CD4-positive, alpha-beta T cell treated with Interferon gamma for 1 hour (primary cell): ENCODE measurements around the gene PLXNA2.

Source experiments
- DNase-seq: peaks from one replicate; pipeline ENCODE4 v3.0.0-alpha.2; 2020

The PLXNA2 gene

DNA sequence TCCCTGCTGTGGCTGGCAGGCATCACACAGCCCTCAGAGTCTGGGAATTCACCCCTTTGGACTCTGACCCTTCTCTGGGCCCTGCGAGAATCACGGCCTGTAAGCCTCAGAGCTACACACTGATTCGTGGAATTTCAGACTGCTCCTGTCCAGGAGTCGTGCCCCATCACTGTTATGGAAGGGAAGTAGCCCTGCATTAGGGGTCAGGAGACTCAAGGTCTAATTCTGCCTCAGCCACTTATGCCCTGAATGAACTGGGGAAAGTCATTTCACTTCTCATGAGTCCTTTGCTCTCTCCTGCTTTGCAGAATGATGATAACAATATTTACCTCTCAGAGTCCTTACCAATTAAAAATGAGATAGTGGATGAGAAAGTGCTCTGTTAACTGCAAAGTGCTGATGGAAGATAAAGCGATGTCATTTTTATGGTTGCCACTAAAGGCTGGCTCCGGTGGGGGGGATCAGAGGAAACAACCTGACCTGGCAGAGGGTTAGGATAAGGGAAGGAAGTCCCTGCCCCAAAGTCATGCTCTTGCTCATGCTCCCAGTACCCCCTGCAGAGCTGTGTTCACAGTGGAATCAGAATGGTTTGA lies 184.7 kb downstream of the PLXNA2 start:
- DNase-seq: no peak

DNA sequence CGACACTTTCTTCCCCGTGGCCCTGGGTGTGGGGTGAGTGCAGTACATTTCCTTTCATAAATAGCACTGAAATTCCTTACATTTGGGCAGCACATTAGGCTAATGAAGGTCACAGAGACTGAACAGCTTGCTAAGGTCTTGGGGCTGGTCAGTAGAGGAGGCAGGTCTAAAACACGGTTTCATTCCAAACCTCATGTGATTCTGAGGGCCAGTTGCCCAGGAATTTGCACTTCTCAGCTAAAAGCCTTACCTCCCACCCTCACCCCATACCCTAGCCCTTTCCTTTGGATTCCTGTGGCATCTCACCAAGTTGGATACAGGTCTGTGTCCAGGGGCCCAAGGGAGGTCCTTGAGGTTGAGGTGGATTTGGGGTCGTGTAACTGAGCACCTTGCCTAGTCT lies 185.4 kb downstream of the PLXNA2 start:
- DNase-seq: no peak

DNA sequence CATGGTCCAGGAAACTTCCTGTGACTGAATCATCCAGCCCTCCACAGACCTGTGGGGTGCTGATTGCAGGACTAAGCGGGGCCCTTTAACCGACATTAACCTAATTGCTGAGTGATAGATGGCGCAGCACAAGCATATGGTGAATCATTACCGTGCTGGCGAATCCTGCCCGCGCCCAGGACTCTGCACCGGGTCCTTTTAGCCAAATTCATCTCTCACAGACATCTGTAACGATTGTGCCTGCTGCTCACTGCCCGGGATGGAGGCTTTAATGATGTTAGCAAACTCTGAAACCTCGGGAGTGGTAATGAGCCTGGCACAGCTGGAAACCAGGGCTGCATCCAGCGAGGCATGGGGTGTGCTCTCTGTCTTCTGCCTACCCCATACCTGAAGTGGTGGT lies 185.9 kb downstream of the PLXNA2 start:
- DNase-seq: no peak

DNA sequence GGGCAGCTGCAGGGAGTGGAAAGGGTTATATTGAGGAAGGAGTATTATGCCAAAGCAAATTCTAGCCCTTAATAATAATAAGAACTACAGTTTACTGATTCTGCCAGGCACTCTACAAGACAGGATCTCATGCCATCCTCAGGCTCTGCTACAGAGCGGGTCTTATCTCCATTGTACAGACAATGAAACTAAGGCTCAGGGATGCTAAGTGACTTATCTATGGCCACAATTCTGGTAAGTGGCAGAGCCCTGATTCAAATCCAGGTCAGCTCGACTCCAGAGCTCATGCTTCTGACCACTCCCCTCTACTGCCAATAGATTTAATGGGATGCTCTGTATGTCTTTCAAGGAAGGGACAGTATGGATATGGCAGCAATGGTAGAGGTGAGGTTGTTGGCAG lies 187.1 kb downstream of the PLXNA2 start:
- DNase-seq: no peak

DNA sequence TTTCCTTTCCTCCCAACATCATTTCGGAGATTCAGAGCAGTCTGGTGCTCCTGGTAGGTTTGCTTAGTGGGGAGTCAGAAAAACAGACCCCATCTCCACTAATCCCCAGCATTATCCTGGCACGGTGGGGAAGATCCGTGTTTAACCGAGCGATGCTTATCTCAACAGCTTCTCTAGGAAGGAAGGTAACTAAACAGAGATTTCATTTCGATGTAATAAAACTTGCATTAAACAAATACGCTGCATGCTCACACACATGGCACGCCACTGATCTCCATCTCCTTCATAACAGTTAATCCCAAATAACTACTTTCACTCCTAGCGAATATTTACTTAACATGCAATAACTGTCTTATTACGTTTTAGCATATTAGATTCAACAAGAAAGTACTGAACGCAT lies 188.6 kb downstream of the PLXNA2 start:
- DNase-seq: no peak

DNA sequence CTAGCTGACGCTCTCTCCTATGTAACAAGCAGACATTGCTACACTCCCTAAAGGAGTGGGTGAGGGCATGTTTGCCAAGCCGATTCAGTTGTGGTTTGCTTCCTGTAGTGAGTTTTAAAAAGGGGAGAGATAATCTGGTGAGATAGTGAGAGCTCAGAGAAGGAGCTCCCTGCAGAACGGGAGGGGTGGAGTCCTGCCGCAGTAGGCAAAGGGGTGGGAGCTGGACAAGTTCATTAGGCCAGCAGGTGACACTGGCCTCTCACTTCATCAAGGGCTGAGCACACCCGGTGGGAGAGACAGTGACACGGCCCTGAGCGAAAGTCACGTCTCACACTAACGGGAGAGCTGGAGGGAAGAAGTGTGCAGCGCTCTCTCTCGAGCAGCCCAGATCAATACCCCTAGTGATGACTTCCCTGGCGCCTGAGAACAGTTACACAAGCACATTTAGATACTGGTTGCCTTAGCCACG lies 189.2 kb downstream of the PLXNA2 start:
- DNase-seq: no peak

DNA sequence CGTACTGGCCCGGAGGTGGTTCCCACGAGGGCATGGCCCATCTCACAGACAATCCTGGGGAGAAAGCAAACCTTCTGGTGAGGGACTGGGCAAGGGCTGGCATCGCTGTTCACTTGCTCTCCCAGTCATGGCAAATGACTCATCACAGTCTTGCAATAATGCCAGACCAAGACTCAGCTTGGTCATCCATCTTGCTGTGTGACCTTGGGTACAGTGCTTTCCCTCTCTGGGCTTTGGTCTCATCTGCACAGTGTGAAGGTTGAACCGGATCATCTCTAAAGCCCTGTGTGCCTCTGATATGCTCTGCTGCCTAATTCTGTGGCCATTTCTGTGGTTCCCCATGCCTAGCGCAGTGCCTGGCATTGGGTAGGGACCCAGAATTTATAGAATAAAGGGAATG lies 189.7 kb downstream of the PLXNA2 start:
- DNase-seq: no peak

DNA sequence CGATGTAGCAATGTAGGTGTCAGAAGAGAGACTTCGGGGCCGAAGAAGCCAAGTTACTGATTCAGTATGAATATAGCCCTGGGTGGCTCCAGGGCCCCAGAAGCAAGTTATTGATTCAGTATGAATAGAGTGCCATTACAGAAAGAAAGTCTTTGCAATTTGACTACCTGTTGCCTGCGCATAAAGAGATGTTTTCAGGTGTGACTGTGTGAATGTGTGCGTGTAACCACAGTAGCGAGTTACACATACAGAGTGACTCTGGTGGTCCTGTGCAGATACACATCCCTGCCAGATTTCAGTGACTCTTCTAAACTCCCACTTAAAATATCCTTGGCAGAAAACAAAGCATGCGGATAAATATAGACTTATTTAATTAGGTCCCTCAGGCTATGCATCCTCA lies 190.5 kb downstream of the PLXNA2 start:
- DNase-seq: no peak

DNA sequence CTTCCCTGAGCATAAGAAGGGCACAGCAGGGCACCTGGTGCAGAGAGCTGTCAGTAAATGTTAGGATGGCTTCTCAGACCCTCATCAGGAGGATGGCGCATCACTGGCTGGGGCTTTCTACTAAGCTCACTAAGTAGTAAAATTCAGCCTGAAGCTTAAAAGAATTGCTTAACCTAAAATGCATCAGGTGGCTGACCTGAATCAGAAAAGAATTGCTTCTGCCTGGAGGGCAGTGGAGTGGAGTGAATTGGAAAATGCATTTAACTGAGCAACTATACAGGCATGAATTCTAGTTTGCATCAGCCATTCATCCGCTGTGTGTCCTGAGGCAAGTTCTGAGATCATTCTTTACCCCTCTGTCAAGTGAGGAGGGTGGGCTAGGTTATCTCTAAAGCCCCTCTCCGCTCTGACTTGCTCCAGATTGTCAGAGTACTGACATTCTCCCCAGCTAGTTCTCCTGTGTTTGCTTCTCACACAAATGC lies 191.2 kb downstream of the PLXNA2 start:
- no peak for DNase-seq

DNA sequence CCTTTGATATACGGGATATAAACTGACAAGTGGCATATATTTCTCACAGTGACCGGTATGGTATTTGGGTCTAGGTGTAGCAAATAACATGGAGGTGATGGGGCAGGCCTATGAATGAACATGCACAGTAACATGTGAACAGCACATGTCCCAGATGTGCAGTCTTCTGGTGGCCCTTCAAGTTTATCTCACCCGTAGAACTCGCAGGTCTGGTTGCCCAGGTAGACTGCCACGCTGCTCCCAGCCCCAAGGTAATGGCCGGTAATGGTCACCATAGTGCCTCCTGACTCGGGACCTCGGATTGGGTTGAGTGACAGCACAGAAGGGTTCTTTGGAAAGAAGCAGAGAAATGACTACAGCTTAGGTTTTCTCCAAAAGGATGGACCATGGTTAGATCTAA lies 192.0 kb downstream of the PLXNA2 start:
- DNase-seq: no peak

DNA sequence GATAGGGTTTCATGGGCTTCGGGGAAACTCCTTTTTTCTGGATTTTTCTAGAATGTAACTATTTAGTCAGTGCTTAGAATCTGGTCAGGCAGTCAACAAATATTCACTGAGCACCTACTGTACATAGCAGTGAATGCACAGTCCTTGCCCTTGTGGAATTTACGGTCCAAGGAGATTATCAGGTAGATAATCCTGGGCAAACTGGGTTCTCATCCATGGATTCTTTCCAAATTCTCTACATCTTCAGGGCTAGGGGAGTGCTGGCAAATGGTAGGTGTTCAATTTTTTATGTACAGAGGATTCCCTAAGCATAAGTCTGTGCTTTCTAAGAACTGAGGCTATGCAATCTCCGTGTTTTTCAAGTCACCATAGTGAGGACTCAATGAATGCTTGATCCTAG lies 192.5 kb downstream of the PLXNA2 start:
- DNase-seq: no peak

DNA sequence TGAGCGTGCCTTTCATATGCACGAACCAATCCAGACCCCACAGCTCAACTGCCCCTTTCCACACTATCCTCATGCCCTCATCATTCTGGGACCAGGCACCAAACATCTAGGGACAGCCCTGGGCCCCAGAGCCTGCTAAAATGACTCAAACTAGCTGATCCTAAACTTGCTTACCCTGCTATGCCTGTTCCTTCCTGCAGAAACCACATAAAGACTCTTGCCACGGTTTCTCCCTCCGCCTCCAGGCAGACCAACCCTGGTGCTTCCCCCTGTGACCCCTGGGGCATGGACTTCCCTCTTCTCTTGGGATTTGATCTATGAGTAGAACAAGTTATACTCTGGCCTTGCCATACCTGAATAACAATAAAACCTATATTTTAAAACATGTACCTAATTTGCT lies 195.3 kb downstream of the PLXNA2 start:
- DNase-seq: no peak

DNA sequence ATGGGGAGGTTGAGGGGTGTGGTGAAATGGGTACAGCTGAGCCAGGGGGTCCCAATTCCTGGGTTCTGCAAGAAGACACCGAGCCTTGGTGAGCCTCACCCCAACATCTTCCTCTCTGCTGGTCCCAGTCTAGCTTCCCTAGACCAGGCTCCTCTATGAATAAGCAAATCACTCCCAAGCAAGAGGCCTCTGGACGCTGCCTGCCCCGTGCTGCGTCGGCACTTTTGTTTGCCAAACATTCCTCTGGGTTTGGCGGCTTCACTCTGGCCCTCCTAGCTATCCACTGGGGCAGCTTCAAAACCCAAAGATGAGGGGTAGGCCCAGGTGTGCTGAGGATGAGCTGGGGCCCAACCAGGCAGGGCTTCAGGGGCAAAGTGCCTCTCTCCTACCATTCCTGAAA lies 196.2 kb downstream of the PLXNA2 start:
- no peak for DNase-seq

DNA sequence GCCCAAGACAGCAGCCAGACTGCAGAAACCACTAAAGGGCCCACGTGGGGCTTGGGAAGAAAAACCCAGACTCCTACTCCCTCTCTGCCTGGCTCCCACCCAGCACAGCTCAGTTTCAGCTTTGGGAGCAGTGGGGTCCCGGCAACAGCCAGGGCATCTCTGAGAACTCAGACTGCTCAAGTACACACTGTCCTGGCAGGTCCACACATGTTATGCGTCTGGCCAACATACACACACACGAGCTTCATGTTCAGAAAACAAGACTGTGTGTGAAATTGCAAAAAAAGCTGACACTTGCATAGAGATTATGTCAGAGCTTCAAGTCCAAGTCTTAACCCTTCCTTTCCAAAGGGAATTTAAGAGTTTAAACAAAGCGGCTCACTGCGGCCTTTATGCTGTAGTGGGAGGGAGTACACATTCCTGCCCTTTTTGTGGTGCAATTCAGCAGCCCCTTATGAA lies 196.7 kb downstream of the PLXNA2 start:
- DNase-seq: no peak

DNA sequence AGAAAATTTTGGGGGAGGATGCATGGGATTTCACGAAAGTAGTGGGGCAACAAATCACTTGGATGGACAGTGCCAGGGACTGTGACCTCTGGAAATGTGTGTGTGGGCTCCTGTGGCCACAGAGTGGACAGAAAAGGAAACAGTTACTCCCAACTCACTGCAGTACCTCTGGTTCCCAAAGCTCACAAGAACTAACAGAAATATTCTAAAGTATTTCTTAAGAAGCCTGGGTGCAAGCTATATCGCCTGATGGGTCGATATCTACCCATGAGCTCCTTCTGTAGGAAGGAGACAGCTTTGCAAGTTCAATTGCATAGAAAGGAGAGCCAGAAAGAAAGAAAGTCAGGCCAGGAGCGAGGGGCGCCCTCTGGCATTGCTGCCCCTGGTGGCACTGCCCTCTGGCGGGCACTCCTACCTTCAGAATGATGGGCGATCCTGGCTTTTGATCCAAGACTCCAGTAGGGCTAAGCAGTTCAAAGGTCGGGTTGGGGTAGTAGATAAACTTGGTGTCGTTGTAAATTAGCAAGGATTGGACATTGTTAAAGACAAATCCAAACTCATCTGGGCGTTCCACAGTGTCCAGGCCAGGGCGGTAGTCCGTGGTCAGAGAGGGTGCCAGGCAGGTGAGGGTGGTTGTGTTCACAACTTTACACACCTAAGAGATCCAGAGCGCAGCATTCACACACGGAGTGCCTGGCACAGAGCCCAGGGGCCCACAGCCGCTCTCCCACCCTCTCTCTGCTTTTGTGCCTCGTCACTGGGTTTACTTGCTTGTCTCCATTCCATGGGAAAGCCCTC lies 198.5 kb downstream of the PLXNA2 start:
- no peak for DNase-seq

DNA sequence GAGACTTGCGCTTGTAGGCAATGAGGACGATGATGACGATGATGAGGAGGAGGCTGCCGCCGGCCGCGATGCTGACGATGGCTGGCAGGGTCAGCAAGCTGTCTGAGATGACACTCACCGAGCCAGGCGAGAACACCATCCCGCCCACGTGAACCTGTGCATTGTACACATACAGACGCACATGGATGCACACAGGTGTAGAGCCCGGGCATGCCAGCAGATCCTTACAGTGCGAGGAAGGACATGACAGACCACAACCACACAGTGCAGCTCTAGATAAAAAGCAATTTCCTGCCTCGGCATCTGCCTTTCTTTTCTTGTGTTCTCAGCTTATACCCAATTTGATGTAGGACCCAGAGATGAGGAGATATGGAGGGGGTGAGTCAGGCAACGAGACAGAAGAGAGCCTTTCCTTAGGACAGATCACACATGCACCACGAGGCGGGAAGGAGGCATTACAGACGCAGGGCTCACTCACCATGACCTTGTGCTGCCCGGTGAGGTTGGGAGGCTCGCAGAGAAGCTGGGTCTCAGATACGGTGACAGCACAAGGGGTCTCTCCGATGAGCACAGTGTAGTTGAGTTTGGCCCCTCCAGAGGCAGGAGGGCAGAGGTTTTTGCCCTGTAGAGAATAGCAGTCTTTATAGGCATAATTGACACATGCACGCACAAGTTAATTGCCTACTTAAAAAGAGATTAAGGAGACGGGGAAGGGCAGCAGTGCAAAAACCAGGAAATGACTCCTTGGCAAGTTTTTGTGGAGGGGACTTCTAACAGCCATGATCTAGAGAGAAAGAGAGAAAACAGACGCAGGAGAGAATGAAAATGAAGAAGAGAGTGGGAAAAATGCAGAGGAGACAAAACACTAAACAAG lies 199.4 kb downstream of the PLXNA2 start:
- DNase-seq: no peak

DNA sequence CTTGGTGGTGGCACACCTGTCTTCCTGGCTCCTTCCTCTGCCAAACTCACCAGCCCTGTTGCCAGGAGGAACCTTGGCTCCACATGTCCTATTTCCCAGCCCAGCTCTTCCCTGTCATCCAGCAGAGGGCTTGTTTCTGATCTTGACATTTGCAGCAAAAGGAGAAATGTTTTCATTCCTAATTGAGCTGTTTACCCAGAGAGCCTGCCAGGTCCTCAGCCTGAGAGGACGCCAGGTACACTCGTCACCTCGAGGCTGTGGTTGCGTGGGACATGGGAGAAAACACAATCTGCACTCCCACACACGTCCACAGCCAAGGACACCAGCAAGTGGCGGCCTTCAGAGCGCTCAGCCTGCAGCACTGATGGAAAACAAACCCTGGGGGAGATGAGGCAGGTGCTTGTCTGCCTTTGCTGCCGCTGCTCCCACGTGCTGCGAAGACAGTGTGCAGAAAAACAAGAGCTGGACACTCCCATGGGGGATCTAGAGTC lies 200.4 kb downstream of the PLXNA2 start:
- DNase-seq: no peak

DNA sequence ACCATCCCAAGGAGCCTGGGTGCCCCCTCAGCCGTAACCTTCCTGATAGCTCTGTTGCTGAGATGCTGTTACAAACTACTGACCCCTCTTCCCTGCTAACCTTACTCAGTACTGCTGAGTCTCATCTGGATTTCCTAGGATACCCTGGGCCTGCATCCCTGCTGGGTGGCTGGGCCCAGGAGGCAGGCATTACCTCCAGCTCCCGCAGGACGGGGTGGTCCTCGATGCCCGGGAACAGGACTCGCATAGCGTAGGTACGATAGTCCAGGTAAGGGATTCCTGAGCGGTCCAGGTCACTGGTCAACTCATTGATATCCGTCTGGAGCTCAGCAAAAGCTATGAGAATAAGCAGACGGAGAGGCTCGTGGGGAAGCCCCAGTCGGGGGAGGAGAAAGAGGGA lies 201.3 kb downstream of the PLXNA2 start:
- no peak for DNase-seq

DNA sequence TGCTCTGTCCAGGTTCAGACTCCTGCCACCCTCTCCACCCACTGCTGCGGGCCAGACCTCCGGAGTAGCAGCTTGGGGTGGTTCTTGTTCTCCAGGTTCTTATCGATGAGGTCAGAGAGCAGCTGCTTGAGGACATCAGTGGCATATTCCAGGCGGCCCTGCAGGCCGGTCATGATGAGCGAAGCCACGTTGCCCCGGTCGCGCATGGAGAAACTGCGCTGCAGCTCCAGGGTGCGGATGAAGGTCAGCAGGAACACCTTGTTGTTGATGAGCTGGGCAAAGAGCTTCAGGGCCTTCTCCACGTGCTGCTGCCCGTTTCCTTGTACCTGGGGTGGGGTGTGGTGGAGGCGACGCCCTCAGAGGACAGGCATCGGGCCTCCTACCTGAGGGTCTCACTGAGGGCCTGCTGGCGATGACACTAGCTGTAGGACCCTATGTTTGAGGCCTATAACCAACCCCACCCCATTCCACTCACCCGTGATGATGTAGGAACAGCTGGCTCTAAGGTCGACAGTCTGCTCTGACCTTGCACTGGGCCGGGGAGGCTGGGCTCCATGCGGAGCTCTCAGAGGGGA lies 202.1 kb downstream of the PLXNA2 start:
- no peak for DNase-seq

DNA sequence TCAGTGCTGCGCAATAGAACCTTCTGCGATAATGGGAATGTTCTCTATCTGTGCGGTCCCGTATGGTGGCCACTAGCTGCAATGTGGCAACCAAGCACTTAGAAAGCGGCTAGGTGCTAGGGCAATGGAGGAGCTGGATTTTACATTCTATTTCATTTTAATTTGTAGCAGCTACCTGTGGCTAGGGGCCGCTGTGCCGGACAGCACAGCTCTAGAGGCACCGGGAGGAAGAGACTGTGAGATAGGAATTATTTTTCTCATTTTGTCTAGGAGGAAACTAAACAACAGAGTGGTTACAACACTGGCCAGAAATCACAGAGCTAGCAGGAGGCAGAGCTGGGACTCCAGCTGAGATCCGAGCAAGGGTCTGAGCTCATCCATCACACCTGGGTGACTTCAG lies 202.7 kb downstream of the PLXNA2 start:
- no peak for DNase-seq

DNA sequence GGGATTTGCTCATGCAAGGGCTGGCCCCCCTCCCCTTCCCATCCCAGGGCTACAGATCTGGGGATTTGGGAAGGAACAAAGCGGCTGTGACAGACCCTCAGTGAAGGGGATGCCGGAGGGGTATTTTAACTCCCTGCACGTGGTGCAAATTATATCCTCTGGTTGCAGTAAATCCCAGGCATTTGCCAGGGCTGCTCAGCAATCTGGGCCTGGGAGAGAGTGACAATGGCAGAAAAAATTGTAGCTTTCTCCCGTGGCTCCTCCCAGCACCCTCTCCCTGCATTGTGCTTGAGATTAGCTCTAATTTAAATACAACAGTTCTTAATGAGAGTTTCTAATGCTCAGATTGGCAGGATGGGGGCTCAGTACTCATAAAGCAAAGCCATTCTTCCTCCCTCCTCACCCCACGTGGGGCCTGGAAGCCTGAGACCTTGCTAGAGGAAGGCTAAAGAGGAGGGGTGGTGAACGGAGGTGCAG lies 203.3 kb downstream of the PLXNA2 start:
- no peak for DNase-seq

DNA sequence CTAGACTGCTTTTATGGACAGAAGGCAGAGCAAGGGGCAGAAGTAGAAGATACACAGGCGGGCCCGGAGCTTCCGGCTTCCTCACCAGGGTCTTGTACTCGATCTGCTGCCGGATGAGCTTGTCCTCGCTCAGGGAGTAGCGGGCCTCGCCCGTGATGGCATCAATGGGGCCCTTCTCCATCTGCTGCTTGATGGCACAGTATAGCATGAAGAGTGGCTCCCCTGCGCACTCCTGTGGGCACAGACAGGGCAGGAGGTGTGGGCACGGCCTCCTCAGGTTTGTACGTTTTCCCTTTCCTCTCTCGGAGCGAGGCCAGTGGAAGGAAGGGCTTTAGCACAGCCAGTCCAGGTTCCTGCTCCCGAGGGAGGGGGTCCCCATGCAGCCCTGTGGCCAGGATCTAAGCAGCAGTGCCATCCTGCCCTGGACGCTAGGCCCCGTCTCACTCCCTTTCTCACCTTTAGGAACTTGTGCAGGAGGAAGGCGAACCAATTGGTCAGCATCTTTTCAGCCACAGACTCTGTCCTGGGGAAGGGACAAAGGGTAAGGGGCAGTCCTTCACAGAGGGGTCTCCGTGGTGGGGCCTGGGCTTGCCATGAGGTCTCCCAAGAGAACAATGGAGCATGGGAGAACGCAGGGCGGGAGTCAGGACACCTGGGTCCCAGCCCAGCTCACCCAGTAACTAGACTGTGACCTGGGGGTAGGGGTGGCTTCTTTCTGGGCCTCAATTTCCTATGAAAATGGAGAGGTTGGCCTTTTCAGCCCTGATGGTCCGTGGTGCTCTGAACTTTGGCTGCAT lies 204.4 kb downstream of the PLXNA2 start:
- no peak for DNase-seq
